Dermis lymphatic vessel endothelial cell (primary cell): ENCODE measurements around the gene C11orf91. TPM values are rescaled to one million over a fixed set of nuclear protein-coding genes. Genes with fewer than 3 reads are reported as not detected.

ENCODE experiments used
- total RNA-seq: library from RNA; depleted of rRNA; stranded (reverse); fragments of >200 nt; gene quantifications from 2 replicates; pipeline ENCODE4 v1.2.1, GENCODE V29; 2014

Gene C11orf91
- total RNA-seq, result 0.09 and 0.11 TPM in 2 replicates

GRCh38 chr11:33700502-33701271, at the start of gene C11orf91:
Gene C11orf91 (minus strand): TSS chr11:33700826. CDS start chr11:33700740, 86 bp downstream.

GRCh38 chr11:33736148-33736812, 35.7 kb upstream of the C11orf91 start, which contains the start of gene CD59:
Gene CD59 (minus strand): TSS chr11:33736423. CDS start chr11:33722445, 13,978 bp downstream.

Other genes with a start within 250 kb of the C11orf91 start
- 481 and 962 TPM in 2 replicates for gene CD59, start 35.6 kb upstream of the C11orf91 start, total RNA-seq
- 30.9 and 38.2 TPM in 2 replicates for gene FBXO3, start 73.7 kb upstream of the C11orf91 start, total RNA-seq
- gene LMO2, start 191.2 kb upstream of the C11orf91 start, total RNA-seq, result 75.4 and 87.8 TPM in 2 replicates